Neural crest cell (in vitro differentiated cells): ENCODE measurements around the gene SIPA1L3. TPM values are rescaled to one million over a fixed set of nuclear protein-coding genes. Genes with fewer than 3 reads are reported as not detected.

Experiments used
- DNase-seq: peaks from one replicate; pipeline ENCODE4 v3.0.0; 2021; ENCODE audit warnings: low read depth, mixed read lengths, low spot score
- H3K27ac Mint-ChIP-seq: one replicate; pipeline ENCODE4 v1.8.0; 2021; ENCODE audit warnings: mild to moderate bottlenecking, mixed read lengths; ENCODE audit not compliant: unreplicated experiment
- H3K27me3 Mint-ChIP-seq: 2 replicates; pipeline ENCODE4 v1.8.0; 2021; ENCODE audit warnings: low read depth, mild to moderate bottlenecking, mixed read lengths
- H3K36me3 Mint-ChIP-seq: 2 replicates; pipeline ENCODE4 v1.8.0; 2021; ENCODE audit warnings: low read depth, mild to moderate bottlenecking, mixed read lengths
- H3K4me1 Mint-ChIP-seq: 2 replicates; pipeline ENCODE4 v1.8.0; 2021; ENCODE audit warnings: mixed read lengths
- H3K4me3 Mint-ChIP-seq: one replicate; pipeline ENCODE4 v1.8.0; 2021; ENCODE audit warnings: mild to moderate bottlenecking, mixed read lengths
- H3K9me3 Mint-ChIP-seq: 2 replicates; pipeline ENCODE4 v1.8.0; 2021; ENCODE audit warnings: mixed read lengths
- CTCF ChIP-seq: fragments of 200-600 bp; sonication (generic); conservative IDR thresholded peaks from 2 replicates; pipeline ENCODE4 v1.5.0; 2021; ENCODE audit warnings: antibody characterized with exemption, mild to moderate bottlenecking
- total RNA-seq: library from RNA; stranded (reverse); gene quantifications from 2 replicates; pipeline ENCODE4 v1.2.1, GENCODE V29; 2021

The SIPA1L3 gene
- total RNA-seq, 1 donor from 2014 or later = 41.2 TPM

DNA sequence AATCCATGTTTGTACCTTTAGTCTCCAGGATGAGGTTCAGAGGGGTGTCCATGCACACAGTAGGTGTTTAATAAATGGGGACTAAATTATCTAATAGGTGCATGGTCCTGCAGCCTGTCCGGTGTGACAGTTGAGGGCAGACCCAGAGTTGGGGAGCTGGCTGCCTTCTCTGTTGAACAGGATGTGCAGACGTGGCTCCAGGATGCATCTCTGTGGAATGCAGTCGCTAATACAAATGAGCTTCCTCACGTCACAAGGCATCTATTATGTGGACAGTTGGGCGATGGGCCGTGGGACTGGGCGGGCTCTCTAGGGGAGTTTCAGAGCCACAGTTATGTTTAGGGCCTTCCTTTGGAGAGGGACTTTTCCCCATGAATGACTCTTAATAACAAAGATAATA lies 71.0 kb downstream of the SIPA1L3 start:
- Mint-ChIP-seq H3K4me3 (peak overlapping the region; percentile 11), H3K36me3 (peaks cover 9% of the 10 kb centered on the region), H3K27me3 (no peaks in the 10 kb centered on the region), H3K27ac (peak overlapping the region; percentile 96), H3K4me1 (peaks cover 24% of the 10 kb centered on the region), H3K9me3 (no peaks in the 10 kb centered on the region)
- DNase-seq = peak; percentile 23
- TF ChIP-seq CTCF = no peak

DNA sequence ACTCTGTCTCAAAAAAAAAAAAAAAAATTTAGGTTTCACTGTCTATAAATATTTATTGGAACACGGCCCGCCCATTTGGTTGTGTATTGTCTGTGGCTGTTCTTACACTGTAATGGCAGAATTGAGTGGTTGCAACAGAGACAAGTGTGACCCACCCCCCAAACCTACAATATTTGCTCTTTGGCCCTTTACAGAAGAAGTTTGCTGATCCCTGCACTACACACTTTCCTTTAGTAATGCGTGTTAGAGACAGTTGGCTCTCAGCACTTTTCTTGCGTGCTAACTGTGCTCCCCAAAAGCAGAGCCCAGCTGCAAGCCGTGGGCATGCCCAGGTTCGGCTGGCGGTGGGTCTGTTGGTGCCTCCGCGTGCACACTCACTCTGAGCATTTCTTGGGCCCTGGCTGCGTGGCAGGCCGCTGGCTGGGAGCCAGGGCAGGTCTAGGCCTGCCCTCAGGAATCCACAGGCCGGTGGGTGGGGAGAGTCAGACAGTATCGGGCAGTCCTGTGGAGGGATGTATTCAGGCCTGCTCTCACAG lies 72.6 kb downstream of the SIPA1L3 start:
- no peak for TF ChIP-seq CTCF
- no peak for DNase-seq
- H3K27me3 Mint-ChIP-seq = no peaks in the 10 kb centered on the region
- H3K36me3 Mint-ChIP-seq = peaks cover 2% of the 10 kb centered on the region
- H3K4me3 Mint-ChIP-seq = no peak overlapping the region
- H3K27ac Mint-ChIP-seq = peak overlapping the region; percentile 87
- H3K4me1 Mint-ChIP-seq = peaks cover 35% of the 10 kb centered on the region
- no peaks in the 10 kb centered on the region for H3K9me3 Mint-ChIP-seq

GRCh38 chr19:37980419-37981170 lies 73.6 kb downstream of the SIPA1L3 start:
- DNase-seq = no peak
- TF ChIP-seq CTCF = no peak
- H3K27ac Mint-ChIP-seq = peak overlapping the region; percentile 75
- H3K36me3 Mint-ChIP-seq = no peaks in the 10 kb centered on the region
- peaks cover 38% of the 10 kb centered on the region for H3K4me1 Mint-ChIP-seq
- no peak overlapping the region for H3K4me3 Mint-ChIP-seq
- H3K9me3 Mint-ChIP-seq = no peaks in the 10 kb centered on the region
- H3K27me3 Mint-ChIP-seq = no peaks in the 10 kb centered on the region

DNA sequence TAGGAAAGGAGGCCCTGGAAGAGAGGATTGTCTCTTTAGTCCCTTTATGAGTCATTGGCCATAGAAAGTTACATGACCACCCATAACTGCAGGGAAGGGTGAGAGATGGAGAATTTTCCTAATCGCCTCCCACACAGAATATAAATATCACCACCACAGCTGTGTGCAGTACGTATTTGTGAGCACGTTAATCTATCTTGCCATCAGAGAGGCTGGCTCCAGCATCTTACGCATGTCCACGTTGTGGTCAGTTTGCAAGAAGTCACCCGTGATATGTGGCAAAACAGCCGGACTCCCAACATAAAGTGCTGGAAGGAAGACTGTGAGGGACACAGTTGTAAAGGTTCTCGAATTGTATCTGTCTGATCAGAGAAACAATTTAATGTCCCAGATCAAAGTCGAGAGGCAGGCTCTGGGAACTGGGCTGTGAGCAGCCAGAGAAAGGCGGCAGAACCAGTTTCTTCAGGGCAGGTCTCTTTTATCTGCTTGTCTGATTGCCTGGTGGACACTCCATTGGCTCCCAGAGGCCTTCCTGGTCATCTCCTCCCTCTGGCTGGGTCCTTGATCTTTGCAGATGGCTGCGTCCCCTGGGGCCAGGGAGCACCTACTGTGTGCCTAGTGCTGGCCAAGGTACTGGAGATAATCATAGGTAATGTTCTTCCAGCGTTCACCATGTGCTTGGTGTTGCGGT lies 74.9 kb downstream of the SIPA1L3 start:
- TF ChIP-seq CTCF = no peak
- no peaks in the 10 kb centered on the region for H3K36me3 Mint-ChIP-seq
- no peak overlapping the region for H3K27ac Mint-ChIP-seq
- no peak overlapping the region for H3K4me3 Mint-ChIP-seq
- H3K9me3 Mint-ChIP-seq = no peaks in the 10 kb centered on the region
- H3K27me3 Mint-ChIP-seq = no peaks in the 10 kb centered on the region
- no peak for DNase-seq
- H3K4me1 Mint-ChIP-seq = peaks cover 38% of the 10 kb centered on the region

- Mint-ChIP-seq H3K36me3 (no peaks in the 10 kb centered on the region), H3K4me1 (peaks cover 36% of the 10 kb centered on the region)
Measured at GRCh38 chr19:37982655-37983054, 75.6 kb downstream of the SIPA1L3 start.

More at GRCh38 chr19:37982655-37983054, 75.6 kb downstream of the SIPA1L3 start:
- no peak overlapping the region for H3K4me3 Mint-ChIP-seq
- no peaks in the 10 kb centered on the region for H3K27me3 Mint-ChIP-seq
- no peak for DNase-seq
- no peak for TF ChIP-seq CTCF
- H3K9me3 Mint-ChIP-seq = no peaks in the 10 kb centered on the region
- H3K27ac Mint-ChIP-seq = no peak overlapping the region
